Right renal pelvis (tissue), 4 donors: ENCODE results near the gene ENDOU. TPM values are rescaled to one million over a fixed set of nuclear protein-coding genes. Genes with fewer than 3 reads are reported as not detected.

Experiments
- DNase-seq, 4 donors: peaks; one replicate each; pipeline ENCODE4 v3.0.0-alpha.2; 2013; ENCODE audit warnings: low read depth in 4 of 4, low spot score in 3 of 4, missing footprints in 1 of 4
- polyA plus RNA-seq, 4 donors: library from polyadenylated mRNA; unstranded; fragments of 120-200 nt; gene quantifications; one replicate each; pipeline ENCODE4 v1.2.1, GENCODE V29; 2013; ENCODE audit not compliant: insufficient read length in 4 of 4

Gene ENDOU
- under 1 TPM; 0.17 to 0.42 (median 0.40) TPM for polyA plus RNA-seq

- no peak for DNase-seq
Observed at GRCh38 chr12:47725091-47725772, at the start of gene ENDOU. TSS of gene ENDOU (minus strand) at chr12:47725490. CDS start at chr12:47725413, 77 bp downstream.

- DNase-seq = no peak
Observed at GRCh38 chr12:47774663-47775062, 49.4 kb upstream of the ENDOU start.

- DNase-seq = no peak
Observed at GRCh38 chr12:47773858-47774580, 48.7 kb upstream of the ENDOU start.

- no peak for DNase-seq
Observed at GRCh38 chr12:47773062-47773857, 48.0 kb upstream of the ENDOU start, which contains the start of gene SLC48A1. TSS of gene SLC48A1 (plus strand) at chr12:47773238. CDS start at chr12:47773305, 67 bp downstream.

GRCh38 chr12:47772738-47773061, 47.4 kb upstream of the ENDOU start:
- no peak for DNase-seq

GRCh38 chr12:47772094-47772660, 46.9 kb upstream of the ENDOU start:
- no peak for DNase-seq

GRCh38 chr12:47771304-47771703, 46.0 kb upstream of the ENDOU start:
- DNase-seq = no peak

- DNase-seq = no peak
Observed at GRCh38 chr12:47770086-47770726, 44.9 kb upstream of the ENDOU start.

GRCh38 chr12:47769234-47770085, 44.2 kb upstream of the ENDOU start:
- DNase-seq = no peak

- DNase-seq = no peak
Observed at GRCh38 chr12:47768323-47768811, 43.1 kb upstream of the ENDOU start.

- DNase-seq = no peak
Observed at GRCh38 chr12:47767216-47767724, 42.0 kb upstream of the ENDOU start.

GRCh38 chr12:47766502-47767215, 41.4 kb upstream of the ENDOU start:
- no peak for DNase-seq

- no peak for DNase-seq
Observed at GRCh38 chr12:47763481-47764346, 38.4 kb upstream of the ENDOU start.

- no peak for DNase-seq
Observed at GRCh38 chr12:47762850-47763465, 37.7 kb upstream of the ENDOU start.

GRCh38 chr12:47758834-47759690, 33.8 kb upstream of the ENDOU start, which contains the start of gene RAPGEF3:
TSS of gene RAPGEF3 (minus strand) at chr12:47758880. CDS start at chr12:47758556, 324 bp downstream.
- no peak for DNase-seq

GRCh38 chr12:47758584-47758833, 33.2 kb upstream of the ENDOU start:
- no peak for DNase-seq
